SU-DHL-6 (cell line): ENCODE results near the gene CASP10.

Experiments
- CTCF ChIP-seq: fragments of 200-600 bp; sonication (generic); IDR thresholded peaks from one replicate; pipeline ENCODE4 v1.5.1; 2017; ENCODE audit warnings: antibody characterized with exemption, mild to moderate bottlenecking, low read length, moderate library complexity; ENCODE audit not compliant: insufficient read depth, poor library complexity, severe bottlenecking
- EZH2phosphoT487 ChIP-seq: fragments of 200-600 bp; sonication (generic), shearing (Covaris generic); conservative IDR thresholded peaks from 2 replicates; pipeline ENCODE4 v1.6.1; 2018; ENCODE audit warnings: mild to moderate bottlenecking, antibody characterized with exemption, low read length, moderate library complexity, mixed read lengths

- no peak for TF ChIP-seq EZH2phosphoT487
- no peak for TF ChIP-seq CTCF
Measured at GRCh38 chr2:201150454-201151020, 32.4 kb upstream of the CASP10 start.
